K562 (cell line): ENCODE measurements around the gene TTC16. TPM values are rescaled to one million over a fixed set of nuclear protein-coding genes. Genes with fewer than 3 reads are reported as not detected.

ENCODE experiments used
- ARID3B ChIP-seq: fragments of 250-450 bp; sonication (Bioruptor Pico); IDR thresholded peaks from 2 replicates; pipeline ENCODE4 v1.4.0; 2020; ENCODE audit warnings: borderline replicate concordance
- CBX5 ChIP-seq: IDR thresholded peaks from 2 replicates; pipeline ENCODE4 v1.6.1; 2014; ENCODE audit warnings: low read depth, borderline replicate concordance
- CHAMP1 ChIP-seq: fragments of 450-650 bp; IDR thresholded peaks from 2 replicates; pipeline ENCODE4 v1.6.1; 2016; ENCODE audit warnings: mild to moderate bottlenecking
- CHD4 ChIP-seq: fragments of 200-600 bp; sonication (generic); IDR thresholded peaks from 3 replicates; pipeline ENCODE4 v1.6.1; 2012; ENCODE audit warnings: low read depth, mild to moderate bottlenecking, mixed read lengths, low read length, inconsistent platforms; ENCODE audit not compliant: insufficient read depth, insufficient replicate concordance, poor library complexity, severe bottlenecking
- DIDO1 ChIP-seq: fragments of 450-650 bp; IDR thresholded peaks from 2 replicates; pipeline ENCODE4 v1.6.1; 2016; ENCODE audit warnings: low read depth, missing biosample characterization, missing genetic modification characterization
- FIP1L1 ChIP-seq: fragments of 200-400 bp; formaldehyde crosslinking; IDR thresholded peaks from 2 replicates; pipeline ENCODE4 v1.6.1; 2018; ENCODE audit warnings: mild to moderate bottlenecking, low read depth, low read length; ENCODE audit not compliant: poor library complexity, severe bottlenecking
- FOXP1 ChIP-seq: sonication (generic); formaldehyde crosslinking; IDR thresholded peaks from 2 replicates; pipeline ENCODE4 v1.8.0; 2022; ENCODE audit warnings: mild to moderate bottlenecking, missing genetic modification reagents
- HDAC3 ChIP-seq: fragments of 450-650 bp; IDR thresholded peaks from 2 replicates; pipeline ENCODE4 v1.6.1; 2018; ENCODE audit warnings: borderline replicate concordance, mild to moderate bottlenecking, moderate library complexity; ENCODE audit not compliant: partially characterized antibody
- HNRNPL ChIP-seq: fragments of 200-400 bp; formaldehyde crosslinking; IDR thresholded peaks from 2 replicates; pipeline ENCODE4 v1.6.1; 2017; ENCODE audit warnings: low read depth, mild to moderate bottlenecking, low read length
- KLF13 ChIP-seq: fragments of 450-650 bp; IDR thresholded peaks from 2 replicates; pipeline ENCODE4 v1.6.1; 2016; ENCODE audit warnings: missing genetic modification characterization, low read depth, mild to moderate bottlenecking, missing compliant biosample characterization, moderate library complexity, borderline replicate concordance
- LCOR ChIP-seq: sonication (generic); formaldehyde crosslinking; IDR thresholded peaks from 2 replicates; pipeline ENCODE4 v1.8.0; 2022; ENCODE audit warnings: mild to moderate bottlenecking, missing genetic modification reagents
- NCOA1 ChIP-seq: fragments of 450-650 bp; IDR thresholded peaks from 2 replicates; pipeline ENCODE4 v1.6.1; 2016; ENCODE audit warnings: low read depth
- NKRF ChIP-seq: fragments of 450-650 bp; IDR thresholded peaks from 2 replicates; pipeline ENCODE4 v1.6.1; 2016; ENCODE audit warnings: borderline replicate concordance
- RNF2 ChIP-seq: sonication (generic); IDR thresholded peaks from 2 replicates; pipeline ENCODE4 v1.6.1; 2016
- SMAD1 ChIP-seq: fragments of 150-350 bp; IDR thresholded peaks from 2 replicates; pipeline ENCODE4 v1.6.1; 2014; ENCODE audit warnings: low read length, low read depth; ENCODE audit not compliant: partially characterized antibody
- SRSF1 ChIP-seq: fragments of 200-400 bp; formaldehyde crosslinking; IDR thresholded peaks from 2 replicates; pipeline ENCODE4 v1.6.1; 2017; ENCODE audit warnings: mild to moderate bottlenecking, low read depth, low read length, moderate library complexity
- TSC22D4 ChIP-seq: fragments of 450-650 bp; IDR thresholded peaks from 2 replicates; pipeline ENCODE4 v1.6.1; 2016; ENCODE audit warnings: missing genetic modification characterization, missing biosample characterization, control low read depth
- ZBTB7A ChIP-seq: IDR thresholded peaks from 2 replicates; pipeline ENCODE4 v1.6.1; 2011; ENCODE audit warnings: low read depth, mild to moderate bottlenecking, low read length, moderate library complexity, borderline replicate concordance; ENCODE audit not compliant: control insufficient read depth
- ZNF175 ChIP-seq: fragments of 200-800 bp; sonication (Bioruptor generic); IDR thresholded peaks from 2 replicates; pipeline ENCODE4 v1.6.1; 2016; ENCODE audit warnings: low read depth, mild to moderate bottlenecking, missing genetic modification characterization, missing compliant biosample characterization
- ZNF41 ChIP-seq: fragments of 250-450 bp; sonication (Bioruptor Pico); conservative IDR thresholded peaks from 2 replicates; pipeline ENCODE4 v1.4.0; 2020; ENCODE audit warnings: mild to moderate bottlenecking
- ZNF766 ChIP-seq: fragments of 200-800 bp; sonication (Bioruptor generic); conservative IDR thresholded peaks from 2 replicates; pipeline ENCODE4 v1.6.1; 2016; ENCODE audit warnings: missing genetic modification characterization, missing compliant biosample characterization
- ZNF785 ChIP-seq: fragments of 250-450 bp; sonication (Bioruptor Pico); IDR thresholded peaks from 2 replicates; pipeline ENCODE4 v1.4.0; 2020; ENCODE audit warnings: mild to moderate bottlenecking
- polyA plus RNA-seq, 8 experiments: library from polyadenylated mRNA; depleted of rRNA in 4 of 8; stranded (reverse) in 5 of 8; unstranded in 3 of 8; fragments of >200 nt; fragmentation: Nextera tagmentation in 2 of 8; fragmentation: Illumina TruSeq in 1 of 8; extraction: Ambion mirVana in 2 of 8; extraction: Trizol in 1 of 8; gene quantifications; 2 replicates each; pipeline versions ENCODE4 v1.2.1 to v1.2.3, GENCODE V29; 2011 to 2014; ENCODE audit warnings: inconsistent platforms in 1 of 8, missing spikeins in 1 of 8
- total RNA-seq, 7 experiments: library from RNA; depleted of rRNA in 6 of 7; stranded (reverse); fragments of >200 nt in 6 of 7; fragmentation: Illumina TruSeq in 2 of 7; extraction: Trizol in 2 of 7; gene quantifications; 2 replicates each; pipeline versions ENCODE4 v1.2.1 to v1.2.3, GENCODE V29; 2011 to 2021; ENCODE audit warnings: low replicate concordance in 1 of 7

The TTC16 gene
- total and polyA plus RNA-seq, 9 of the 15 experiments (the other 6 are each of a cell fraction or from before 2014, with no cell fraction given), result 0.11 TPM; not detected in 8

- TF ChIP-seq RNF2, result peak; percentile 91
- TF ChIP-seq CBX5, result no peak
- peak; percentile 91 for TF ChIP-seq ZNF175 (CRISPR knock-in tag)
- TF ChIP-seq CHAMP1, result no peak
- peak; percentile 76; the same call in 1 of the 2 replicates for TF ChIP-seq ZNF766 (CRISPR knock-in tag)
- TF ChIP-seq NCOA1, result 0 out of 2 replicates have a peak, but pooled peaks have one; percentile 16
- TF ChIP-seq SMAD1, result peak; percentile 18
- 0 out of 2 replicates have a peak, but pooled peaks have one; percentile 32 for TF ChIP-seq KLF13 (tag)
- TF ChIP-seq TSC22D4 (tag), result no peak
- TF ChIP-seq SRSF1, result peak; percentile 58; the same call in 1 of the 2 replicates
- TF ChIP-seq ZNF785 (CRISPR knock-in tag), result no peak
- 0 out of 2 replicates have a peak, but pooled peaks have one; percentile 28 for TF ChIP-seq ZBTB7A
- peak; percentile 88 for TF ChIP-seq FOXP1 (CRISPR knock-in tag)
- TF ChIP-seq ZNF41, result peak; percentile 72; the same call in 1 of the 2 replicates
- TF ChIP-seq LCOR (CRISPR knock-in tag), result peak; percentile 96
- peak; percentile 18 for TF ChIP-seq HDAC3
- no peak for TF ChIP-seq HNRNPL
- TF ChIP-seq NKRF, result 0 out of 2 replicates have a peak, but pooled peaks have one; percentile 37
- TF ChIP-seq CHD4, result no peak
- no peak for TF ChIP-seq FIP1L1
- TF ChIP-seq ARID3B (CRISPR knock-in tag), result no peak
- peak; percentile 48; the same call in 1 of the 2 replicates for TF ChIP-seq DIDO1 (tag)
These were observed 16.8 kb upstream of the TTC16 start (continued) for GRCh38 chr9:127698985-127699670.
